ENCODE data around the gene PER3.

GRCh38 chr1:7744882-7745281 is 39.2 kb upstream of the PER3 start:
- TF ChIP-seq JUNB (IDR thresholded peaks at IDR 0.05) (no peak), KDM1A (IDR thresholded peaks at IDR 0.05; ENCODE audit: low read depth) (no peak), NFE2L2 (conservative IDR thresholded peaks at IDR 0.05; ENCODE audit: low read length) (no peak), FOSL2 (IDR thresholded peaks at IDR 0.05) (no peak), FOSL2 (CRISPR knock-in tag; IDR thresholded peaks at IDR 0.05) (no peak), REST (IDR thresholded peaks at IDR 0.05) (no peak), USF2 (IDR thresholded peaks at IDR 0.05) (no peak)
- TF ChIP-seq, protein P1, sequence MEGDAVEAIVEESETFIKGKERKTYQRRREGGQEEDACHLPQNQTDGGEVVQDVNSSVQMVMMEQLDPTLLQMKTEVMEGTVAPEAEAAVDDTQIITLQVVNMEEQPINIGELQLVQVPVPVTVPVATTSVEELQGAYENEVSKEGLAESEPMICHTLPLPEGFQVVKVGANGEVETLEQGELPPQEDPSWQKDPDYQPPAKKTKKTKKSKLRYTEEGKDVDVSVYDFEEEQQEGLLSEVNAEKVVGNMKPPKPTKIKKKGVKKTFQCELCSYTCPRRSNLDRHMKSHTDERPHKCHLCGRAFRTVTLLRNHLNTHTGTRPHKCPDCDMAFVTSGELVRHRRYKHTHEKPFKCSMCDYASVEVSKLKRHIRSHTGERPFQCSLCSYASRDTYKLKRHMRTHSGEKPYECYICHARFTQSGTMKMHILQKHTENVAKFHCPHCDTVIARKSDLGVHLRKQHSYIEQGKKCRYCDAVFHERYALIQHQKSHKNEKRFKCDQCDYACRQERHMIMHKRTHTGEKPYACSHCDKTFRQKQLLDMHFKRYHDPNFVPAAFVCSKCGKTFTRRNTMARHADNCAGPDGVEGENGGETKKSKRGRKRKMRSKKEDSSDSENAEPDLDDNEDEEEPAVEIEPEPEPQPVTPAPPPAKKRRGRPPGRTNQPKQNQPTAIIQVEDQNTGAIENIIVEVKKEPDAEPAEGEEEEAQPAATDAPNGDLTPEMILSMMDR (IDR thresholded peaks at IDR 0.05) = no peak
